Duodenal mucosa (tissue), 2 donors: Measurements from ENCODE around the gene NXPH4.

Experiments
- H3K27ac ChIP-seq: one replicate; pipeline ENCODE4 v1.7.0; 2013; ENCODE audit warnings: low read depth, low read length
- H3K27me3 ChIP-seq, 2 donors: one replicate each; pipeline ENCODE4 v1.7.0; 2013; ENCODE audit warnings: low read length in 2 of 2, control low read depth in 1 of 2; ENCODE audit not compliant: insufficient read depth in 2 of 2, control insufficient read depth in 1 of 2
- H3K36me3 ChIP-seq, 2 donors: one replicate each; pipeline ENCODE4 v1.7.0; 2013; ENCODE audit warnings: low read length in 2 of 2, control low read depth in 1 of 2; ENCODE audit not compliant: insufficient read depth in 2 of 2, control insufficient read depth in 1 of 2
- H3K4me1 ChIP-seq, 2 donors: one replicate each; pipeline ENCODE4 v1.7.0; 2013; ENCODE audit warnings: low read length in 2 of 2, control low read depth in 1 of 2; ENCODE audit not compliant: insufficient read depth in 2 of 2, control insufficient read depth in 1 of 2
- H3K4me3 ChIP-seq, 2 donors: one replicate each; pipeline ENCODE4 v1.7.0; 2013; ENCODE audit warnings: low read length in 2 of 2, low read depth in 1 of 2
- H3K9ac ChIP-seq, 2 donors: one replicate each; pipeline ENCODE4 v1.7.0; 2013; ENCODE audit warnings: low read length in 2 of 2, low read depth in 1 of 2
- H3K9me3 ChIP-seq, 2 donors: one replicate each; pipeline ENCODE4 v1.7.0; 2013; ENCODE audit warnings: low read length in 2 of 2, control low read depth in 1 of 2; ENCODE audit not compliant: control insufficient read depth in 1 of 2

Gene NXPH4

GRCh38 chr12:57209916-57210315 lies 6.7 kb upstream of the NXPH4 start:
- H3K4me1 ChIP-seq = peaks cover 0 to 4% of the 10 kb centered on the region in 2 donors
- H3K9ac ChIP-seq = no peak overlapping the region
- H3K4me3 ChIP-seq = no peak overlapping the region
- H3K27ac ChIP-seq = no peak overlapping the region
- peaks cover 29 to 66% of the 10 kb centered on the region in 2 donors for H3K36me3 ChIP-seq
- peaks cover 4 to 11% of the 10 kb centered on the region in 2 donors for H3K27me3 ChIP-seq
- H3K9me3 ChIP-seq = no peaks in the 10 kb centered on the region

- Histone ChIP-seq H3K27ac (no peak overlapping the region), H3K9ac (no peak overlapping the region), H3K27me3 (peaks cover 10 to 16% of the 10 kb centered on the region in 2 donors), H3K4me3 (no peak overlapping the region), H3K4me1 (peaks cover 2 to 7% of the 10 kb centered on the region in 2 donors), H3K36me3 (peaks cover 23 to 61% of the 10 kb centered on the region in 2 donors), H3K9me3 (no peaks in the 10 kb centered on the region)
These were observed 6.1 kb upstream of the NXPH4 start for GRCh38 chr12:57210461-57210860.

- no peak overlapping the region for H3K9ac ChIP-seq
- no peak overlapping the region for H3K4me3 ChIP-seq
- H3K27me3 ChIP-seq = peaks cover 16 to 23% of the 10 kb centered on the region in 2 donors
- peaks cover 7 to 13% of the 10 kb centered on the region in 2 donors for H3K4me1 ChIP-seq
- no peak overlapping the region for H3K27ac ChIP-seq
- peaks cover 17 to 54% of the 10 kb centered on the region in 2 donors for H3K36me3 ChIP-seq
- H3K9me3 ChIP-seq = no peaks in the 10 kb centered on the region
These were observed 5.5 kb upstream of the NXPH4 start for GRCh38 chr12:57210926-57211692.

- Histone ChIP-seq H3K4me3 (no peak overlapping the region), H3K9ac (no peak overlapping the region), H3K27ac (no peak overlapping the region), H3K9me3 (no peaks in the 10 kb centered on the region), H3K27me3 (peaks cover 21 to 24% of the 10 kb centered on the region in 2 donors), H3K4me1 (peaks cover 9 to 17% of the 10 kb centered on the region in 2 donors), H3K36me3 (peaks cover 17 to 48% of the 10 kb centered on the region in 2 donors)
These were observed 4.5 kb upstream of the NXPH4 start for GRCh38 chr12:57211791-57212700.

- Histone ChIP-seq H3K27me3 (peaks cover 27 to 30% of the 10 kb centered on the region in 2 donors), H3K4me3 (no peak overlapping the region), H3K36me3 (peaks cover 14 to 45% of the 10 kb centered on the region in 2 donors), H3K27ac (no peak overlapping the region), H3K9ac (no peak overlapping the region), H3K4me1 (peaks cover 16 to 23% of the 10 kb centered on the region in 2 donors), H3K9me3 (no peaks in the 10 kb centered on the region)
These were observed 3.9 kb upstream of the NXPH4 start for GRCh38 chr12:57212701-57213057.

- Histone ChIP-seq H3K36me3 (peaks cover 13 to 41% of the 10 kb centered on the region in 2 donors), H3K4me3 (no peak overlapping the region), H3K27me3 (peaks cover 32 to 35% of the 10 kb centered on the region in 2 donors), H3K9me3 (no peaks in the 10 kb centered on the region), H3K9ac (no peak overlapping the region), H3K4me1 (peaks cover 16 to 24% of the 10 kb centered on the region in 2 donors), H3K27ac (no peak overlapping the region)
These were observed 3.4 kb upstream of the NXPH4 start for GRCh38 chr12:57213058-57213715.

GRCh38 chr12:57213763-57214397 lies 2.7 kb upstream of the NXPH4 start:
- Histone ChIP-seq H3K27ac (no peak overlapping the region), H3K36me3 (peaks cover 9 to 34% of the 10 kb centered on the region in 2 donors), H3K9ac (no peak overlapping the region), H3K9me3 (no peaks in the 10 kb centered on the region), H3K27me3 (peaks cover 39 to 42% of the 10 kb centered on the region in 2 donors), H3K4me1 (peaks cover 16 to 24% of the 10 kb centered on the region in 2 donors), H3K4me3 (no peak overlapping the region)

GRCh38 chr12:57214398-57214781 lies 2.2 kb upstream of the NXPH4 start:
- Histone ChIP-seq H3K27ac (no peak overlapping the region), H3K36me3 (peaks cover 5 to 29% of the 10 kb centered on the region in 2 donors), H3K4me3 (no peak overlapping the region), H3K27me3 (peaks cover 44 to 47% of the 10 kb centered on the region in 2 donors), H3K9ac (no peak overlapping the region), H3K4me1 (peaks cover 16 to 24% of the 10 kb centered on the region in 2 donors), H3K9me3 (no peaks in the 10 kb centered on the region)

GRCh38 chr12:57215065-57215464 lies 1.5 kb upstream of the NXPH4 start:
- Histone ChIP-seq H3K4me1 (peaks cover 16 to 24% of the 10 kb centered on the region in 2 donors), H3K36me3 (peaks cover 0 to 22% of the 10 kb centered on the region in 2 donors), H3K27ac (no peak overlapping the region), H3K9me3 (no peaks in the 10 kb centered on the region), H3K4me3 (no peak overlapping the region), H3K27me3 (peaks cover 50 to 54% of the 10 kb centered on the region in 2 donors), H3K9ac (no peak overlapping the region)
